Left renal pelvis (tissue), 4 donors: ENCODE measurements around the gene ZNF12. TPM values are rescaled to one million over a fixed set of nuclear protein-coding genes. Genes with fewer than 3 reads are reported as not detected.
"Not testable (repeated sequence)": the region's sequence is repeated elsewhere in the genome, so short reads cannot be mapped to it uniquely, and the experiment has no call there.

ENCODE experiments used
- DNase-seq, 4 donors: peaks; one replicate each; pipeline ENCODE4 v3.0.0-alpha.2; 2013; ENCODE audit warnings: low read depth in 4 of 4, low spot score in 3 of 4
- polyA plus RNA-seq, 4 donors: library from polyadenylated mRNA; unstranded; fragments of 120-200 nt; gene quantifications; one replicate each; pipeline ENCODE4 v1.2.1, GENCODE V29; 2013; ENCODE audit not compliant: insufficient read length in 4 of 4

ZNF12 gene
- polyA plus RNA-seq, 4 donors: 37.3 to 50.4 (median 39.5) TPM

GRCh38 chr7:6700793-6701192 lies 6.0 kb downstream of the ZNF12 start:
- no peak for DNase-seq

GRCh38 chr7:6691609-6692106 lies 15.1 kb downstream of the ZNF12 start:
- no peak for DNase-seq

- DNase-seq: no peak
Measured at GRCh38 chr7:6691103-6691502, 15.6 kb downstream of the ZNF12 start.

- DNase-seq: no peak
Measured at GRCh38 chr7:6680146-6680545, 26.6 kb downstream of the ZNF12 start.

- DNase-seq: no peak
Measured at GRCh38 chr7:6675807-6676405, 30.8 kb downstream of the ZNF12 start.

GRCh38 chr7:6670851-6671250 lies 35.9 kb downstream of the ZNF12 start:
- DNase-seq: not testable (repeated sequence)

GRCh38 chr7:6658618-6659345 lies 48.0 kb downstream of the ZNF12 start:
- DNase-seq: no peak

GRCh38 chr7:6656413-6656812 lies 50.3 kb downstream of the ZNF12 start:
- no peak for DNase-seq

GRCh38 chr7:6655636-6656385 lies 50.9 kb downstream of the ZNF12 start:
- DNase-seq: no peak

GRCh38 chr7:6654842-6655610 lies 51.7 kb downstream of the ZNF12 start:
- DNase-seq: no peak

- DNase-seq: no peak
Measured at GRCh38 chr7:6654113-6654841, 52.5 kb downstream of the ZNF12 start.

GRCh38 chr7:6653071-6654003 lies 53.4 kb downstream of the ZNF12 start:
- DNase-seq: no peak

GRCh38 chr7:6652446-6653011 lies 54.2 kb downstream of the ZNF12 start:
- no peak for DNase-seq

- no peak for DNase-seq
Measured at GRCh38 chr7:6651851-6652445, 54.8 kb downstream of the ZNF12 start.

- no peak for DNase-seq
Measured at GRCh38 chr7:6650521-6651011, 56.2 kb downstream of the ZNF12 start.

GRCh38 chr7:6650086-6650485 lies 56.7 kb downstream of the ZNF12 start:
- DNase-seq: no peak

GRCh38 chr7:6649241-6649961 lies 57.3 kb downstream of the ZNF12 start:
- DNase-seq: no peak

GRCh38 chr7:6648815-6649104 lies 58.0 kb downstream of the ZNF12 start:
- DNase-seq: no peak
